GM12878 (cell line): ENCODE data around the gene SLC12A3. TPM values are rescaled to one million over a fixed set of nuclear protein-coding genes. Genes with fewer than 3 reads are reported as not detected.

ENCODE experiments used
- ATAC-seq: fragments of 200-7000 bp; cut with Tn5 transposase; 3 replicates; pipeline ENCODE4 v1.9.1; 2020; ENCODE audit warnings: mild to moderate bottlenecking, moderate library complexity
- BruUV-seq: library from RNA; stranded (reverse); fragments of 400-500 nt; replicated peaks from 2 replicates; lab custom pipeline; 2021; lab: Mats Ljungman, UMichigan
- CTCF ChIA-PET: fragments of 300-600 bp; sonication (Branson Sonifier 250); formaldehyde crosslinking; extraction: SDS; loops from one replicate; lab custom pipeline; 2021; ENCODE audit warnings: inconsistent platforms; lab: Yijun Ruan, JAX
- POLR2A ChIA-PET: fragments of 350-600 bp; formaldehyde crosslinking; extraction: SDS; loops from one replicate; lab custom pipeline; 2021; ENCODE audit warnings: inconsistent platforms; lab: Charles Lee
- RAD21 ChIA-PET: fragments of 300-600 bp; sonication (Branson Sonifier 250); formaldehyde crosslinking; loops from one replicate; lab custom pipeline; 2023; ENCODE audit warnings: antibody characterized with exemption; ENCODE audit not compliant: unreplicated experiment; lab: Charles Lee
- SMC1A ChIA-PET: fragments of 300-600 bp; sonication (Branson Sonifier 250); formaldehyde crosslinking; loops from one replicate; lab custom pipeline; 2023; ENCODE audit not compliant: unreplicated experiment, uncharacterized antibody; lab: Charles Lee
- DNase-seq: peaks from one replicate; pipeline ENCODE4 v3.0.0-alpha.2; 2011; ENCODE audit warnings: low read depth, low spot score
- FAIRE-seq: peaks from 3 replicates; lab custom pipeline; 2011; peaks lifted over from hg19 to GRCh38; lab: Jason Lieb, UNC
- H2AFZ ChIP-seq: 2 replicates; pipeline ENCODE4 v1.6.0; 2011; ENCODE audit warnings: low read depth, low read length, control low read depth; ENCODE audit not compliant: control insufficient read depth
- H3K27ac ChIP-seq: 2 replicates; pipeline ENCODE4 v1.5.1; 2011; ENCODE audit warnings: control low read depth; ENCODE audit not compliant: control insufficient read depth, insufficient read depth
- H3K27me3 ChIP-seq, 2 experiments: replicated peaks in 1 of 2; 2 replicates each; pipeline versions ENCODE4 v1.6.0 to v1.6.1; 2011; ENCODE audit warnings: low read length in 1 of 2; ENCODE audit not compliant: control insufficient read depth in 2 of 2, insufficient read depth in 2 of 2
- H3K36me3 ChIP-seq, 2 experiments: 2 replicates each; pipeline ENCODE4 v1.5.1; 2011; ENCODE audit warnings: low read length in 1 of 2; ENCODE audit not compliant: control insufficient read depth in 2 of 2, insufficient read depth in 2 of 2
- H3K4me1 ChIP-seq: 2 replicates; pipeline ENCODE4 v1.6.1; 2011; ENCODE audit warnings: mild to moderate bottlenecking, low read length, moderate library complexity, mixed read lengths; ENCODE audit not compliant: control insufficient read depth, insufficient read depth
- H3K4me2 ChIP-seq: 2 replicates; pipeline ENCODE4 v1.6.0; 2011; ENCODE audit warnings: control low read depth; ENCODE audit not compliant: control insufficient read depth, insufficient read depth
- H3K4me3 ChIP-seq: fragments of 200-600 bp; sonication (generic); 2 replicates; pipeline ENCODE4 v1.5.1; 2016
- H3K79me2 ChIP-seq: 2 replicates; pipeline ENCODE4 v1.6.0; 2011; ENCODE audit warnings: low read length; ENCODE audit not compliant: control insufficient read depth, insufficient read depth
- H3K9ac ChIP-seq: 2 replicates; pipeline ENCODE4 v1.8.0; 2011; ENCODE audit warnings: low read length, control low read depth, mixed read lengths; ENCODE audit not compliant: control insufficient read depth, insufficient read depth
- H3K9me3 ChIP-seq: replicated peaks from 3 replicates; pipeline ENCODE4 v1.5.1; 2011; ENCODE audit warnings: mild to moderate bottlenecking, low read length; ENCODE audit not compliant: control insufficient read depth, insufficient read depth
- H4K20me1 ChIP-seq: 2 replicates; pipeline ENCODE4 v1.6.0; 2011; ENCODE audit not compliant: control insufficient read depth, insufficient read depth
- EED ChIP-seq: sonication (generic); IDR thresholded peaks from 2 replicates; pipeline ENCODE4 v1.6.1; 2016; ENCODE audit warnings: antibody characterized with exemption, low read depth
- EGR1 ChIP-seq, 2 experiments: IDR thresholded peaks; 1 replicate in 1 of 2; 2 replicates in 1 of 2; pipeline ENCODE4 v1.6.1; 2011 to 2012; ENCODE audit warnings: low read depth in 2 of 2, low read length in 2 of 2, borderline replicate concordance in 1 of 2, mild to moderate bottlenecking in 1 of 2, moderate library complexity in 1 of 2
- GATAD2B ChIP-seq: fragments of 450-650 bp; conservative IDR thresholded peaks from 2 replicates; pipeline ENCODE4 v1.6.1; 2017; ENCODE audit warnings: low read depth, mild to moderate bottlenecking, moderate library complexity
- HDGF ChIP-seq: fragments of 450-650 bp; IDR thresholded peaks from 2 replicates; pipeline ENCODE4 v1.6.1; 2016; ENCODE audit warnings: antibody characterized with exemption
- IKZF2 ChIP-seq, 2 experiments: fragments of 450-650 bp; IDR thresholded peaks; 2 replicates each; pipeline ENCODE4 v1.6.1; 2017; ENCODE audit warnings: mild to moderate bottlenecking in 2 of 2, moderate library complexity in 2 of 2
- MTA2 ChIP-seq: fragments of 450-650 bp; IDR thresholded peaks from 2 replicates; pipeline ENCODE4 v1.6.1; 2016; ENCODE audit warnings: low read depth, mild to moderate bottlenecking, moderate library complexity
- RBBP5 ChIP-seq: fragments of 200-600 bp; sonication (generic); conservative IDR thresholded peaks from 2 replicates; pipeline ENCODE4 v1.6.1; 2016
- SMAD5 ChIP-seq: IDR thresholded peaks from 2 replicates; pipeline ENCODE4 v1.6.1; 2016; ENCODE audit warnings: antibody characterized with exemption, low read depth
- SPI1 ChIP-seq: IDR thresholded peaks from 2 replicates; pipeline ENCODE4 v1.6.1; 2011; ENCODE audit warnings: low read depth, mild to moderate bottlenecking, low read length, moderate library complexity, borderline replicate concordance; ENCODE audit not compliant: insufficient read depth
- TCF12 ChIP-seq: IDR thresholded peaks from 2 replicates; pipeline ENCODE4 v1.6.1; 2011; ENCODE audit warnings: low read depth, mild to moderate bottlenecking, low read length
- WGBS: methylation state at CpG from one replicate; pipeline ENCODE4 v1.1.6; 2016; ENCODE audit warnings: low lambda C conversion rate; ENCODE audit not compliant: insufficient replicate concordance, insufficient coverage; ENCODE audit errors: missing lambda C conversion rate; 5-methylcytosine and 5-hydroxymethylcytosine counted together
- in situ Hi-C: fragments of 300-500 bp; cut with MboI; formaldehyde crosslinking; loops from 9 replicates; pipeline ENCODE4 v1.14.3; 2018; ENCODE audit warnings: mixed read lengths
- intact Hi-C: fragments of 100-400 bp; cut with micrococcal nuclease; formaldehyde crosslinking; loops from one replicate; pipeline ENCODE4 v1.14.2; 2022; ENCODE audit not compliant: unreplicated experiment
- polyA plus RNA-seq, 11 experiments: library from polyadenylated mRNA; depleted of rRNA in 4 of 11; unstranded in 6 of 11; stranded (reverse) in 5 of 11; fragments of >200 nt; fragmentation: Nextera tagmentation in 4 of 11; fragmentation: Illumina TruSeq in 1 of 11; extraction: Ambion mirVana in 4 of 11; extraction: Trizol in 1 of 11; gene quantifications; 1 replicate in 1 of 11; 2 replicates in 10 of 11; pipeline versions ENCODE4 v1.2.1 to v1.2.3, GENCODE V29; 2011 to 2016; ENCODE audit warnings: inconsistent platforms in 2 of 11, missing spikeins in 2 of 11, low read depth in 1 of 11
- total RNA-seq, 4 experiments: library from RNA; depleted of rRNA in 3 of 4; stranded (reverse); fragments of >200 nt in 3 of 4; fragmentation: Illumina TruSeq in 1 of 4; extraction: Trizol in 1 of 4; gene quantifications; 2 replicates each; pipeline versions ENCODE4 v1.2.1 to v1.2.3, GENCODE V29; 2013 to 2021
- TF ChIP-seq, protein P1 (sequence below): fragments of 450-650 bp; IDR thresholded peaks from 2 replicates; pipeline ENCODE4 v1.6.1; 2016; ENCODE audit warnings: mild to moderate bottlenecking

The SLC12A3 gene
- total and polyA plus RNA-seq, 10 of the 15 experiments (the other 5 are each of a cell fraction or from before 2014, with no cell fraction given) = 0.05 to 6.3 (median 3.1) TPM

DNA sequence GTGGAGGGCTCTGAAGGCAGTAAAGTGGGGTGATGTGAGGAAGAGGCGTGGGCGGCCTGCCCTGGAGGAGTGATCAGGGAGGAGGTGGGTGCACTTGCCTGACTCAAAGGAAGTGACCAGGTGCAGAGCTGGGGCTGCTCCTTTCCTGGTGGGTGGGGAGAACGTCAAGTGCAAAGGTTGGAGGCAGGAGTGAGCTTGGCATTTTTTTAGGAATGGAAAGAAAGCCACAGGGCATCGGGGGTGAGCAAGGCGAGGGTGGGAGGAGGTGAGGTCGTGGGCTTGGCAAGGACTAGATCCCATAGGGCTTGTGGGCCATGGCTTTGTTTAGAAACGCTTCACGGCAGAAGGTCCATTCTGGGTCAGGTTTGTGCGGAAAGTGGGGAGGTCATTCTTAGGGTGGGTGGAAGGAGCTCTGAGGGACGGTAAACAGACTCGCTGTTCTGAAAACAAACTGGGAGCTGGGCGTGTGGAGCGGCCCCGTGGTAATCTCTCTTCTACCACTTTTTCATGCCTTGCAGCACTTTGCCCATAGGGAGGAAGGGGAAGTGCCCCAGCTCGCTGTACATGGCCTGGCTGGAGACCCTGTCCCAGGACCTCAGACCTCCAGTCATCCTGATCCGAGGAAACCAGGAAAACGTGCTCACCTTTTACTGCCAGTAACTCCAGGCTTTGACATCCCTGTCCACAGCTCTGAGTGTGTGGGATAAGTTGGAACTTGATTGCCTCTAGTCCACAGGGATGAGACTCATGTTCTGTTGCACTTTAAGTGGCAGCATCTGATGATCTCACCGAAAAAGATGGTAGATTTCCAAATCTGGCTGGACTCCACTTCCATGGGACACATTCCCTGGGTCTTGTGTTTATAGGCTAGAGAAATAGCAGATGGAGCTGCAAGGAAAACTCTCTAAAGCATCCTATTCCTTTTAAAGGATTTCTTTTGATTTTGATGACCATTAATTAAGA lies 48.0 kb downstream of the SLC12A3 start:
- in situ Hi-C loops = no loop called here
- WGBS = 67% methylated on average over 18 of the region's 18 CpGs
- H3K4me3 ChIP-seq = no peak overlapping the region
- H3K9me3 ChIP-seq = no peaks in the 10 kb centered on the region
- intact Hi-C loops = loop anchor here (1.0 kb wide), 1 partner anchor 18 kb away; no protein-coding TSS in a partner anchor
- RAD21 ChIA-PET = interaction anchor here (0.9 to 4.8 kb wide), 11 partner anchors 16 to 53 kb away, joined by 3 to 25 read pairs (median 4); partner anchors contain the start of gene HERPUD1
- H2AFZ ChIP-seq = no peak overlapping the region
- FAIRE-seq (no peak), DNase-seq (no peak)
- H3K27me3 ChIP-seq = no peaks in the 10 kb centered on the region
- peaks cover 54% of the 10 kb centered on the region for H3K4me1 ChIP-seq
- H3K79me2 ChIP-seq = no peaks in the 10 kb centered on the region
- H3K36me3 ChIP-seq = no peaks in the 10 kb centered on the region
- no TSS peak for BruUV-seq
- SMC1A ChIA-PET = interaction anchor here (0.6 to 6.2 kb wide), 11 partner anchors 7 to 50 kb away, joined by 3 to 26 read pairs (median 5); no protein-coding TSS in a partner anchor
- TF ChIP-seq SMAD5 (no peak), EED (0 out of 2 replicates have a peak, but pooled peaks have one; percentile 32), GATAD2B (no peak), SPI1 (0 out of 2 replicates have a peak, but pooled peaks have one; percentile 18), HDGF (peak; percentile 73), RBBP5 (no peak), IKZF2 (IDR thresholded peaks at IDR 0.05) (peak; percentile 22 to 50; a peak in 3 of 4 replicates), MTA2 (peak; percentile 11; the same call in 1 of the 2 replicates), TCF12 (no peak), EGR1 (IDR thresholded peaks at IDR 0.05; ENCODE audit: borderline replicate concordance in 1 of 2, low read depth in 2 of 2, low read length in 2 of 2) (peak in 1 of 2 experiments; percentile 80; a peak in 2 of 3 replicates)
- TF ChIP-seq, protein P1, sequence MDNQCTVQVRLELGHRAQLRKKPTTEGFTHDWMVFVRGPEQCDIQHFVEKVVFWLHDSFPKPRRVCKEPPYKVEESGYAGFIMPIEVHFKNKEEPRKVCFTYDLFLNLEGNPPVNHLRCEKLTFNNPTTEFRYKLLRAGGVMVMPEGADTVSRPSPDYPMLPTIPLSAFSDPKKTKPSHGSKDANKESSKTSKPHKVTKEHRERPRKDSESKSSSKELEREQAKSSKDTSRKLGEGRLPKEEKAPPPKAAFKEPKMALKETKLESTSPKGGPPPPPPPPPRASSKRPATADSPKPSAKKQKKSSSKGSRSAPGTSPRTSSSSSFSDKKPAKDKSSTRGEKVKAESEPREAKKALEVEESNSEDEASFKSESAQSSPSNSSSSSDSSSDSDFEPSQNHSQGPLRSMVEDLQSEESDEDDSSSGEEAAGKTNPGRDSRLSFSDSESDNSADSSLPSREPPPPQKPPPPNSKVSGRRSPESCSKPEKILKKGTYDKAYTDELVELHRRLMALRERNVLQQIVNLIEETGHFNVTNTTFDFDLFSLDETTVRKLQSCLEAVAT = peak; percentile 50; the same call in 1 of the 2 replicates
- TF ChIP-seq, all 136 proteins: peak for 7
- POLR2A ChIA-PET = interaction anchor here (0.9 to 13.8 kb wide), 6 partner anchors 23 to 131 kb away, joined by 3 to 306 read pairs (median 4); partner anchors contain the start of gene HERPUD1
- Histone ChIP-seq H3K27ac (peak overlapping the region; percentile 34), H4K20me1 (no peaks in the 10 kb centered on the region), H3K9ac (no peak overlapping the region), H3K4me2 (peak overlapping the region; percentile 43)
- ATAC-seq = peak; percentile 5
- CTCF ChIA-PET = interaction anchor here (0.7 to 6.2 kb wide), 8 partner anchors 18 to 96 kb away, joined by 3 to 50 read pairs (median 3); partner anchors contain the start of gene SLC12A3
